ENCODE measurements around the gene ARHGAP25.

DNA sequence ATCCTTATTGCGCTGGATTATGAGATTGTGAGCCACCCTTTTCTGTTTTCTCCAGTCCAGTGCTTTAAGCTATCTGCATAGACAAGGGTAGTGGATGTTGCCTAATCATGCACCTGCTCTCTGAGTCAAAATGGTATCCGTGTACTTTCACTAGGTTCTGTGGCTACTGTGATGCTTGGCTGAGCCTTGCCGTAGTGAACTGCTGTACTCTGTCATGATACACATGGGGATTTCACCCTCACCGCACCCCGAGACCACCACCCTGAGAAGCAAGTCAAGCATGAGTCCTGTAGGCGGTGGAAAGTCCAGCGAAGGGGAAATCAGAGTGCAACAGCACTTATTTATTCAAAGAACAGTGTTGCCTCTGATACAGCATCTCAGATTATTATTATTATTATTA lies 55.0 kb downstream of the ARHGAP25 start:
- TF ChIP-seq POLR2AphosphoS5 (IDR thresholded peaks at IDR 0.05; ENCODE audit: borderline replicate concordance, low read depth, low read length) (no peak), EZH2 (IDR thresholded peaks at IDR 0.05) (no peak), FOXP2 (optimal IDR thresholded peaks at IDR 0.05; ENCODE audit: control extremely low read depth, extremely low read length, insufficient read depth) (no peak)

Measured in SK-N-MC (cell line).